HG03139 (cell line): ENCODE results near the gene ZNF296.

ENCODE experiments used
- ATAC-seq: cut with Tn5 transposase; IDR thresholded peaks from one replicate; pipeline ENCODE4 v1.9.1; 2021; ENCODE audit not compliant: unreplicated experiment

Gene ZNF296

GRCh38 chr19:45027371-45027770 is 48.9 kb downstream of the ZNF296 start:
- ATAC-seq, result no peak

GRCh38 chr19:45025264-45025663 is 51.0 kb downstream of the ZNF296 start:
- no peak for ATAC-seq

- no peak for ATAC-seq
Observed at GRCh38 chr19:45023048-45023447, 53.2 kb downstream of the ZNF296 start.

- ATAC-seq, result no peak
Observed at GRCh38 chr19:45021971-45022370, 54.3 kb downstream of the ZNF296 start.
